K562 (cell line): ENCODE measurements around the gene DAGLA. TPM values are rescaled to one million over a fixed set of nuclear protein-coding genes. Genes with fewer than 3 reads are reported as not detected.

ENCODE experiments used
- EGR1 ChIP-seq: fragments of 450-650 bp; conservative IDR thresholded peaks from 2 replicates; pipeline ENCODE4 v1.6.1; 2017; ENCODE audit warnings: mild to moderate bottlenecking
- POLR2H ChIP-seq: IDR thresholded peaks from 2 replicates; pipeline ENCODE4 v1.6.1; 2016; ENCODE audit warnings: missing genetic modification characterization, low read depth, mild to moderate bottlenecking, control low read depth, missing compliant biosample characterization, moderate library complexity
- ZNF318 ChIP-seq, 2 experiments: fragments of 450-650 bp; IDR thresholded peaks; 2 replicates each; pipeline ENCODE4 v1.6.1; 2016; ENCODE audit warnings: mild to moderate bottlenecking in 2 of 2, borderline replicate concordance in 1 of 2, low read depth in 1 of 2, moderate library complexity in 1 of 2
- ZNF740 ChIP-seq, 3 experiments: fragments of 200-800 bp in 1 of 3; sonication (Bioruptor generic) in 1 of 3; sonication (generic) in 1 of 3; formaldehyde crosslinking in 1 of 3; IDR thresholded peaks; 2 replicates each; pipeline versions ENCODE4 v1.6.1 to v1.8.0; 2016 to 2022; ENCODE audit warnings: mild to moderate bottlenecking in 2 of 3, missing compliant biosample characterization in 2 of 3, missing genetic modification characterization in 2 of 3, missing genetic modification reagents in 1 of 3
- ZZZ3 ChIP-seq: fragments of 450-650 bp; IDR thresholded peaks from 2 replicates; pipeline ENCODE4 v1.6.1; 2016; ENCODE audit warnings: antibody characterized with exemption, mild to moderate bottlenecking, moderate library complexity
- polyA plus RNA-seq, 8 experiments: library from polyadenylated mRNA; depleted of rRNA in 4 of 8; stranded (reverse) in 5 of 8; unstranded in 3 of 8; fragments of >200 nt; fragmentation: Nextera tagmentation in 2 of 8; fragmentation: Illumina TruSeq in 1 of 8; extraction: Ambion mirVana in 2 of 8; extraction: Trizol in 1 of 8; gene quantifications; 2 replicates each; pipeline versions ENCODE4 v1.2.1 to v1.2.3, GENCODE V29; 2011 to 2014; ENCODE audit warnings: inconsistent platforms in 1 of 8, missing spikeins in 1 of 8
- total RNA-seq, 7 experiments: library from RNA; depleted of rRNA in 6 of 7; stranded (reverse); fragments of >200 nt in 6 of 7; fragmentation: Illumina TruSeq in 2 of 7; extraction: Trizol in 2 of 7; gene quantifications; 2 replicates each; pipeline versions ENCODE4 v1.2.1 to v1.2.3, GENCODE V29; 2011 to 2021; ENCODE audit warnings: low replicate concordance in 1 of 7

DAGLA gene
- total and polyA plus RNA-seq, 9 of the 15 experiments (the other 6 are each of a cell fraction or from before 2014, with no cell fraction given): 0.03 to 0.16 (median 0.04) TPM; not detected in 4

GRCh38 chr11:61718046-61718531 is 37.9 kb downstream of the DAGLA start (continued):
- no peak for TF ChIP-seq ZNF318 (IDR thresholded peaks at IDR 0.05; ENCODE audit: borderline replicate concordance in 1 of 2, low read depth in 1 of 2)
- TF ChIP-seq POLR2H: no peak
- TF ChIP-seq ZNF740 (CRISPR knock-in tag; IDR thresholded peaks at IDR 0.05): 0 out of 2 replicates have a peak, but pooled peaks have one; percentile 54
- TF ChIP-seq ZNF740 (tag; IDR thresholded peaks at IDR 0.05): no peak
- TF ChIP-seq EGR1: peak; percentile 83
- no peak for TF ChIP-seq ZZZ3
- TF ChIP-seq, all 486 proteins: peak for 2
